HG02571 (cell line): Measurements from ENCODE around the gene COL4A2.

Experiments used
- ATAC-seq: cut with Tn5 transposase; IDR thresholded peaks from one replicate; pipeline ENCODE4 v1.9.1; 2021; ENCODE audit warnings: mild to moderate bottlenecking, moderate library complexity; ENCODE audit not compliant: unreplicated experiment

COL4A2 gene

GRCh38 chr13:110413016-110413675, 106.1 kb downstream of the COL4A2 start:
- ATAC-seq: no peak

- no peak for ATAC-seq
These were observed 106.6 kb downstream of the COL4A2 start for GRCh38 chr13:110413676-110414040.

- ATAC-seq: no peak
These were observed 107.2 kb downstream of the COL4A2 start for GRCh38 chr13:110414283-110414682.

DNA sequence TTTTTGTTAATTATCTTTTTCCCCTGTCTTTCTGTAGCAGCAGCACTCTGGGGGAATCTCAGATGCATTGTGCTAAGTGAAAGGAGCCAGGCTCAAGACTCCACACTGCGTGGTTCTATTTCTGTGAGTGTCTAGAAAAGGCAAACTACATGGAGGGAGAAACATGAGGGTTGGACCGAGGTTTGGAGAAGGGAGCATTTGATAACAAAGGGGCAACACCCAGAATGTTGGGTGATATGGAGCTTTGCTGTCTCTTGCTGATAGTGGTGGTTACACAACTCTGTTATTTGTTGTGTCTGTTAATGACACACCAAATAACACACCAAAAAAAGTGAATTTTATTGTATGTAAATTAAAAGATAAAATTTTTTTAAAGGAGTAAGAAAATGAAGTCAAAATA, 107.8 kb downstream of the COL4A2 start:
- ATAC-seq: no peak

DNA sequence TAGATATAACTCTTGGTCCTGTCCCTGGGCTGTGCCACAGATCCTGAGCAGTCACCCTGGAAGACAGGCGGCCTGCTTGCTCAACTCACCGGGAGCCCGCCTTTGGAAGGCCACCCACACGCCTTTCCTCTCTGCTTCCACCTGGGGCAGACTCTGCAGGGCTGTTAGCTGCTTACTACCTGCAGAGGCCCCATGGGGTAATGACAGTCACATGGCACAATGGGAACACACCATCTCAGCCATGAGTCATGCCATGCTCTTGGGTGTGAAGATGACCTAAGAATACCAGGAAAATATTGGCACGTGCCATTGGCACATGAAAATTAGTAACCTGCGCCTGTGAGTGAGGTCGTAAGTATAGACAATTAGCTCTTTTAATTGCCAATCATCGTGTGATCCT, 108.6 kb downstream of the COL4A2 start:
- ATAC-seq: no peak

DNA sequence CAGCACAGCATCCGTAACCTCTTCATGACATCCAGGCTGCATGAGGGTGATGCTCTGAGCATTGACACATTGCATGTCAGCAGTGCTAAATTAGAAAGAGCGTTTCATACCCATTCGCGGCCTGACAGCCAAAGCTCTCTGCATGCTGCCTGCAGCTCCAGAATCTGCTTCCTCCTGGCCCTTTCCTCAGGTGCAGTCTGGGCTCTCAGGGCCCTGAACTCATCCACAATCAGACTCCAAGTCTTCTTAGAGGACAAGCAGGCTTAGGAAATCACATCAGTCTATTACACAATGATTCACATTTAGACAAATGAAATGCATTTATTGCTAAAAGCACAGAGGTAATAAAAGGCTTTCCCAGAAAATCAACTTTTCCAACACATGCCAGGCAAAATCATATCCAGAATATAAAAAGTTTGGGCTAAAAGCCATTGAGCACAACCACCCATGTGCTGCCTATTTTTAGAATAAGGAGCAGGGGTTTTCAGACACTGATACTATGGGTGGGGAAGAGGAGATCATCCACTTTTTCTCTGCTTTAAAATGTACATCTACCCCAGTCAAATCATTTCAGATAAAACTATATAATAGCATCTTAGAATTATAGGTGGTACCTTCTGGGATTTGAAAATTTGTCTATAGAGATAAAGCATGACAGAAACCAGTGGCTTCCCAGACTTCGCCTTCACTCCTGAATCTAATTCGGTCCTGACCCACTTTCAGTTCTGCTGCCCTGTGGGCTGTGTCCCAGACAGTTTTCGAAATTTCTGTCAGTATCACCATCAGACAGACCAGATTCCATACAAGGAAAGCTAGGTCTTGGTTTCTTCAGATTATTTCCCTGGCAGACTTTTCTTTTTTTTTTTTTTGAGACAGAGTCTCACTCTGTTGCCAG, 109.3 kb downstream of the COL4A2 start:
- no peak for ATAC-seq

GRCh38 chr13:110418944-110419343, 111.9 kb downstream of the COL4A2 start:
- no peak for ATAC-seq

DNA sequence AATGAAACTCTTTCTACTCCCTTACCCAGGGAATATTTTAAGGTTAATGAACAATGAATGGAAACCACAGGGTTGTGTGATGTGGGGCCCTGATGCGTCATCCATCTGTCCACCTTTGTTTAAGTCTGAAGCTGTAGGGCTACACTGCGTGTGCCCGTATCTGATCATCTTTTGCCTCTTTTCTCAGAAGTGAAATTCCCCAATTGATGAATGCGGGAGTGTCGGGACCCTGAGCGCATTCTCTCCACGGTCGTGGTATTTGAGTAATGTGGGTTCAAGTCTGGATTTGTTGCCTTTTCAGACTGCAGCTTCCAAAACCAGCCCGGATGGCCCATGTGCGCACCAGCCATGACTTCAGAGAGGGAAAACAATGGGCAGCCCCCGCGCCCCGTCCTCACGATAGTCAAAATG, 112.3 kb downstream of the COL4A2 start:
- no peak for ATAC-seq

DNA sequence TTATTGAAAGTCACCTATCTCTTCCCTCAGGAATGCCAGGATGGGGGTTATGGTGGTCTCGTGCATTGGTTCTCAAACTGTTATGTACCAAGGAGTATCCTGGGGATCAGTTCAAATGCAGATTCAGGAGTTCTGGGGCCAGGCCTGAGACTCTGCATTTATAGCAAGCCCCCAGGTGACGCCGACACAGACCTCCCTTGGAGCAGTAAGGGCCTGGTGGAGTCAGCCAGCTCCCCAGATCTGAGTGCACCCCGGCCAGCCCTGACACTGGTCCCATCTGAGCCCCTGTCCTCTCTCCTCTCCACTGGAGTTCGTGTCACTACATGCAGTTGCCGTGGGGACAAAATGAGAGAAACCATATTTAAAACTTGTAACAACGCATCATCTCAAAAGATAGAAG, 112.9 kb downstream of the COL4A2 start:
- ATAC-seq: no peak

- ATAC-seq: no peak
These were observed 113.5 kb downstream of the COL4A2 start for GRCh38 chr13:110420626-110421025.

- no peak for ATAC-seq
These were observed 114.0 kb downstream of the COL4A2 start for GRCh38 chr13:110421061-110421460.

DNA sequence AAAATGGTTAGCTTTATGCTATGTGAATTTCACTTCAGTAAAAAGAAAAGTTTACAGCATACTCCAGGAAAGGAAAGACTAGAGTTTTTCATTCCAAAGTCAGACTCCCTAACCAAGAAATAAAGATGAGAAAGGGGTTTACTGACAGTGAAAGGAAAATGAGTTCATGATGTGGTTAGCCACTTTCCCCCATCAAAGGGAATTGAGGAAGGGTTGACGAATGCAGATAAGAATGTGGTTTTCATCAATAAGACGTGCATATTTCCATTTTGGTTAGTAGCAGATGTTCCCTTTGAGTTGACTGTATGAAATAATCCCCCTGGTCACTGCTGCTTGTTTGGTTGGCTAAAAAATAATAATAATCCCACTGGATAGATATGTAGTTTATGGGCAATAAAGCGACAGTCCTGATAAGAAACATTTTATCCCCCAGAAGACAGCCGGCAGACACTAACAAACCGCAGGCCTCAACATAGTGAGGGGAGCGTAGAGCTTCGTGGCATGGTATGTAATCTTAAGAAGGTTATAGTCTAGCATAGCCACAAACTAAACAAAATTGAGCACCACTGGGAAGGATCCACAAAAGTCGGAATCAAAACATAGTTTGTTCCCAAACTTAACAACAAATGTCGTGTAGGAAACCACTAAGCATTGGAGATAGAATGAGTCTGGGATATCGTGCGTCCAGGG, 114.8 kb downstream of the COL4A2 start:
- no peak for ATAC-seq

GRCh38 chr13:110422913-110423688, 116.0 kb downstream of the COL4A2 start:
- ATAC-seq: no peak

- ATAC-seq: no peak
These were observed 116.7 kb downstream of the COL4A2 start for GRCh38 chr13:110423689-110424302.

DNA sequence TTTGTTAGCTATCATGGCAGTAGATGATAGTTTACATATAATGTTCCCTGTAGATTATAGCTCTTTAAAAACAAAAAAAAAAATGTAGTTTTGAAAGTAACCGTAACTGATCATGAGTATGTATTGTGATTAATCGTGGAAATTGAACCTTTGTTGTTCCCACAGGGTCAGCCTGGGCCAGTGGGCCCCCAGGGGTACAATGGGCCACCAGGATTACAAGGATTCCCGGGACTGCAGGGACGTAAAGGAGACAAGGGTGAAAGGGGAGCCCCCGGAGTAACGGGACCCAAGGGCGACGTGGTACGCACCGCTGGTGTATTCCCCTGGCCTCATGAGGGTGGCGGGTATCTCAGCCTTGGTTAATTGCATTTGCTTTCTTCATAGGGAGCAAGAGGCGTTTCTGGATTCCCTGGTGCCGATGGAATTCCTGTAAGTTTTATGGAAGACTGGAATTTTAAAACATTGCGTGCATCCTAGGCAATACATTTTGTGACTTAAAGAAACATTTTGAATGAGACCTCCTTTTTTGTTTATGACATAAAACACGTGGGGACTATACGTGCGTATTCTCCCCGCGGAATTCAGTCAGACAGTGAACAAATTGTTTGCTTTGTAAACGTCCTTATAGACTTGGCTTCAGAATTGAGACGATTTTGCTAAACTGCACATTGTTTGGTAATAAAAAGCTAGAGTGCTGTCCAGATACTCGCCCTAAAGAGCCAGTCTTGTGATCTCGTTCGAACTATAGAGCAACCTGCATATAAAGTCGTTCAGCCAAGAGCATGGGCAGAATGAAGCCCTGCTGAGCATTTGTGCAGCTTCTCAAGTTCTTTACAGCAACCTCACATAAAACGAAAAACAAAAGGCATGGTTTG, 117.7 kb downstream of the COL4A2 start:
- ATAC-seq: no peak

- ATAC-seq: no peak
These were observed 118.3 kb downstream of the COL4A2 start for GRCh38 chr13:110425444-110425780.

GRCh38 chr13:110426735-110427134, 119.7 kb downstream of the COL4A2 start:
- no peak for ATAC-seq

DNA sequence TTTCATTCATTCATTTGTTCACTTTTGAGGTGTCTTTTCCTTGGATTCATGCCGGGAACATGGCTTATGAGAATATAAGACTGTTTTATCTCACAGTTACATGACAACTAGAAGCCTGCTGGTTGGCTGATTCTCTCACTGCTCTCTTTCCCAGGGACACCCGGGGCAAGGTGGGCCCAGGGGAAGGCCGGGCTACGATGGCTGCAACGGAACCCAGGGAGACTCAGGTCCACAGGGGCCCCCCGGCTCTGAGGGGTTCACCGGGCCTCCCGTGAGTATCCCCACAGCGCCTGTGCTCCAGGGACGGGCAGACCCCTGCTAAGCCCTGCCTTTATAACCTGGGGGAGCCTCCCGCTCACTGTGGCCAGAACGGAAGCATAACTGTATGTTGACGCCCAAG, 121.2 kb downstream of the COL4A2 start:
- ATAC-seq: no peak

DNA sequence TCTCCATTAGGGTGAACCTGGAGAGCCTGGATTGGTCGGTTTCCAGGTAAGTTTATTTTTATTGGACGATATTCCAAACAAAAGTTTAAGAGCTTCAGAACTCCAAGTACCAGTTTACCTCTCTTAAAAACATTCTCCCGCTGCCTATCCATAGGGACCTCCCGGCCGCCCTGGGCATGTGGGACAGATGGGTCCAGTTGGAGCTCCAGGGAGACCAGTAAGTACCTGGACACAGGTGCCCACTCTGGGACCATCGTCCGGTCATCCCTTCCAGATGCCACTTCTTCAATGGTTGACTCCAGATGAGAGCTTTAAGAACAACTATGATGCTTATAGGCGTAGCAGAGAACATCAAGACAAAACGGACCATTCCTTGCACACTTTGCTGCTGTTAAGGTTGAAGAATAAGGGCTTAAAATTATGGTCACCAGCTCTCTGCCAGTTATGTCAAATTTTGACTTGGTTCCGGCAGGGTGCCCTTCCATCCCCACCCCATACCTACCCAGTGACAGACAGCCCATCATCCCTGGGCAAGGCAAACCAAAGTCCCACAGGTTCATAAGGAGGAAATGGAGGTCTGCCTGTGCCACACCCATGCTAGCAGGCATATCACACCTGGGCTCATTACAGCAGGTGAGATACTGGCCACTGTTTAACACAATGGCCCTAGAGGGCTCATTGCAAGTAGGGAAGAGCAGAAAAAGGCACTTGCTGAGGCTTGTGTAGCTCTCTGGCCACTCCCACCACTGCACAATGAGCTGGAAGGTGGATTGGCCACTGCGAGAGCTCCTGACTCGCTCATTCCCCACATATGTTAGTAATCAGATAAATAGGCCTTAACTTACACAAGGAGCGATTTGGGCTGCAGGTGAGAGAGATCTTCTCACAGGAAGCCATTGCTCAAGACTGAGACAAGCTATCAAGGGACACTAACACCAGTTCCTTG, 123.6 kb downstream of the COL4A2 start:
- ATAC-seq: no peak
